Measurements from ENCODE around the gene ARHGAP15. TPM values are rescaled to one million over a fixed set of nuclear protein-coding genes. Genes with fewer than 3 reads are reported as not detected.

ARHGAP15 gene
- polyA plus RNA-seq, 3 donors, result 0.54 to 8.7 (median 5.6) TPM

GRCh38 chr2:143551971-143552650 is 422.9 kb downstream of the ARHGAP15 start:
- WGBS, 3 donors, result 79 to 87% (median 83%) methylated on average over 9 of the region's 9 CpGs
- H3K27ac ChIP-seq (ENCODE audit: low read depth, low read length), result no peak overlapping the region

DNA sequence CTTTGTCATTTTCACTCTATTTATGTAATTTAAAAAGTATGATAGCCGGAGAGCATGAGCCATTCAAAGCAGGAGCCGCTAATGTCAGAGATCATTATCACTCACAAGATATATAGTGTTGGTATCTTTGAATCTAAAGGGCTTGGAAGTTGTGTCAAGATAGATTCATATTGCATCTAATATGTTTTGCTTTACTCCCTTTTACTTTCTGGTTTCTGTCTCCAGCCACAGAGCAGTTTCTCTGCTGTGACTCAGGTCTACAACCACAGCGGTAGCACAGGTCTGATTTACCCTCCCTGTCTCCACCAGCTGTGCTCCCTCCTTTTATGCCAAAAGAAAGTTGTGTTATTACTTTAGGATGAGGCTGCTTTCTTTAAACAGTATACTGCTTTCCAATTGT is 424.0 kb downstream of the ARHGAP15 start:
- WGBS, 3 donors, result 93 to 98% (median 94%) methylated on average over 3 of the region's 3 CpGs

DNA sequence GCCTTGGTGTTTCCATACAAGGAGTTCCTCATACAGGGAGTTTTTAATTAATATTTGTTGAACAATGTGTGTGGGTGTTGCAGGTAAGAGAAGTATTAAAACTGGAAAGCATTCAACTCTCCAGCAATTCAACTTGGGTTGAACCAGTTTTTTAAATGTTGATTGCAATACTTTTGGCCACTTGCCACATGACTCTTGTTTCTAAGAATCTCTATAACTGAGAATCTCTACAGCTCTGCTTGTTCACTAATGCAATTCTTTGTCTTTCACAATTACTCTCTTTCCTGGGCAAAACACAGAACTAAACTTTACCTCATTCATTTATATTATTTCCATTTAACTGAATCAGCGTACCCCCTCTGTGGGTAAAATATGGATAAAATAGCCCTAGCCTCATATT is 429.4 kb downstream of the ARHGAP15 start:
- no peak overlapping the region for H3K27ac ChIP-seq (ENCODE audit: low read depth, low read length)
- 49 to 97% (median 54%) methylated on average over 1 of the region's 1 CpG for WGBS, 3 donors

More for the DNA sequence above, 424.0 kb downstream of the ARHGAP15 start:
- H3K27ac ChIP-seq (ENCODE audit: low read depth, low read length), result no peak overlapping the region

GRCh38 chr2:143559147-143559546 is 429.9 kb downstream of the ARHGAP15 start:
- 34 to 74% (median 52%) methylated on average over 2 of the region's 2 CpGs for WGBS, 3 donors
- no peak overlapping the region for H3K27ac ChIP-seq (ENCODE audit: low read depth, low read length)

GRCh38 chr2:143560724-143561123 is 431.5 kb downstream of the ARHGAP15 start:
- 91 to 98% (median 97%) methylated on average over 7 of the region's 7 CpGs for WGBS, 3 donors
- H3K27ac ChIP-seq (ENCODE audit: low read depth, low read length), result no peak overlapping the region

DNA sequence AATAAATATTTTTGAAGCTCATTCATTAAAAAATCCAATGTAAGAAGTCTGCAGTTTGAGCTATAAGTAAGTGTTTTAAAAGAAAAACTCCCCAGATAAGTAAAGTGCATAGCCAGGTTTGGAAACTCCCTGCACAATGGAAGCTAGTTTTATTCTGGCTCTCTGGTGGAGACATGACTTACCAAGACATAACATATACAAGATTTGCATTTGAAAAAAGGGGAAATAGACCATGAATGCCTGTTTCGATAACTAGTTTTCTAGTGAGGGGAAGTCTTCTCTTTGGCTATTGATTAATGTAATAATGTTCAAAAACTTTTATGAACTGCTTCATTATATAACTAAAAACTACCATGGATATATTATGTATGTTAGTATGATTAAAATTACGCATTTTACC is 435.2 kb downstream of the ARHGAP15 start:
- H3K27ac ChIP-seq (ENCODE audit: low read depth, low read length), result no peak overlapping the region
- 94 to 97% (median 96%) methylated on average over 2 of the region's 2 CpGs for WGBS, 3 donors

DNA sequence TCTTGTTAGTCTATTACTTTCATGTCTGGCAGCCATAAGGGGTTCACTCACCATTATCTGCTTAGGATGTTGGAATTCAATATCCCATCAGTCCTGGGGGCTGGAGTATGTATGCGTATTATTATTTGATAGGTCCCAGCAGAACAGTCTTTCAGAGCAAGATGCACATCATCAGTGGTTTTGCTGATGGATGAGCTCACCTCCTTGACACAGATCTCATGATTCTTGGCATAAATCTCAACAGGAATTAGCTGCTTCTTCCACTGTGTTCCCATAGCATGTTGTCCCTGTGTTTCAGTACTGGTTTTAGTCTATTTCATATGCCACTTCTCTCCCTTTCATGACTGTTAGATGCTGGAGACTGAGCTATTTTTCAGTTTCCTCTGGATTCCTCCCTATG is 442.5 kb downstream of the ARHGAP15 start:
- 95 to 97% (median 96%) methylated on average over 1 of the region's 1 CpG for WGBS, 3 donors

DNA sequence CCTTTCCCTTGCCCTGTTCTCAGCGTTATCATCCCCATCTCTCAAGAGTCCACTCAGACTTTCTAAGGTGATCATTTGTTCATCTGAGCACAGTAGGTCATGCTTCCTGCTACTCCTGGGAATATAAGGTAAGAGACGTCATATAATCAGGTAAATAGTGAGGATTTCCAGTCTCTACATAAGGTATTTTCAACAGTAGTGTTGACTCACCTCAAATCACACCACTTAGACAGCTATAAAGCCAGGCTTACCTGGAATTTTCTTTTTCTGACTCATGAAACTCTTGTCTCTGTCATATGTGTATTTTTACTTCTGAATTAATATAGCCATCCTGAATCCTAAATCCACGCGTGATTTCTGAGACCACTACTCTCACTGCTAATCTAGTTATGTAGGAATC is 443.2 kb downstream of the ARHGAP15 start:
- WGBS, 3 donors, result 85 to 90% (median 89%) methylated on average over 4 of the region's 4 CpGs

More for the DNA sequence above, 442.5 kb downstream of the ARHGAP15 start:
- no peak overlapping the region for H3K27ac ChIP-seq (ENCODE audit: low read depth, low read length)

GRCh38 chr2:143574069-143574468 is 444.9 kb downstream of the ARHGAP15 start:
- H3K27ac ChIP-seq (ENCODE audit: low read depth, low read length), result no peak overlapping the region
- WGBS, 3 donors, result 57 to 67% (median 62%) methylated on average over 1 of the region's 1 CpG

More for the DNA sequence above, 443.2 kb downstream of the ARHGAP15 start:
- no peak overlapping the region for H3K27ac ChIP-seq (ENCODE audit: low read depth, low read length)

DNA sequence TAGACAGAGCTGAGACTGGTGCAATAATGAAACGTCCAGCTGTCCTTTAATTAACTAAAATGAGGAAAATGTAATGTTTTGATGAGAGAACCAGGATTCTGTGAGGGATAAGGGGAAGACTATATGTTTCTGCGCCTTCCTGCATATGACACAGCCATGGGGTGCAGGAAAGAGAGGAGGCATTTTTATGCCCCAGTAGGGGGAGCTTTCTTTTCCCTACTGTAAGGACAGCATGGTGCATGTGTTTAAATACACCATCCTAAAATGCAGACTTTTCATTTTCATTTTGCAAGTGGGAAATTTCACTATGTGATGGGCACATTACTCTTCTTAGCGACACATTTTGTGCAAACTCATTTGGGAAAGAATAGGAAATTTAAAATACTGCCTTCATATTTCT is 446.1 kb downstream of the ARHGAP15 start:
- no peak overlapping the region for H3K27ac ChIP-seq (ENCODE audit: low read depth, low read length)
- 85 to 91% (median 90%) methylated on average over 3 of the region's 3 CpGs for WGBS, 3 donors

GRCh38 chr2:143577489-143577888 is 448.3 kb downstream of the ARHGAP15 start:
- WGBS, 3 donors, result 92 to 94% (median 94%) methylated on average over 2 of the region's 2 CpGs
- H3K27ac ChIP-seq (ENCODE audit: low read depth, low read length), result no peak overlapping the region

DNA sequence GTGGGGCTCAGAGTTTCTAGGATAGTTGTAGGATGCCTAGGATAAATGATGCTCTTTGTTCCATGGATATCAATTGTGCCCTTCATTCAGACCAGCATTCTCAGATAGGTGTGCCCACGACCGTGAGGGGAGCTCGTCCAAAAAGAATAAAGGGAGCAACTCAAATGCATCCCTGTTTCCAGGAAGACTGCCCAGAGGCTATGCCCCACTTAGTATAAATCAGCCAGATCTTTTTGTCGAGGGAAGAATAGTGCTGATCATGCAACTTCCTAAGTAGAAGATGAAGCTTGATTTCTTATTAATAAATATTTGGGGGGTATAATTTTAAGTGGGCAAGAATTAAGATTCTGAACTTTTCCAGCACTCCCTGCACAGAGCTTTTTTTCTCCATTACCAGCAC is 450.2 kb downstream of the ARHGAP15 start:
- H3K27ac ChIP-seq (ENCODE audit: low read depth, low read length), result no peak overlapping the region
- WGBS, 3 donors, result 83 to 87% (median 86%) methylated on average over 4 of the region's 4 CpGs

- whole genome bisulfite sequencing, 3 donors, result 62 to 85% (median 79%) methylated on average over 2 of the region's 2 CpGs
- no peak overlapping the region for H3K27ac ChIP-seq (ENCODE audit: low read depth, low read length)
These were observed 451.9 kb downstream of the ARHGAP15 start for GRCh38 chr2:143581134-143581533.

GRCh38 chr2:143582046-143582747 is 453.0 kb downstream of the ARHGAP15 start:
- no peak overlapping the region for H3K27ac ChIP-seq (ENCODE audit: low read depth, low read length)
- 65 to 72% (median 65%) methylated on average over 5 of the region's 5 CpGs for WGBS, 3 donors

DNA sequence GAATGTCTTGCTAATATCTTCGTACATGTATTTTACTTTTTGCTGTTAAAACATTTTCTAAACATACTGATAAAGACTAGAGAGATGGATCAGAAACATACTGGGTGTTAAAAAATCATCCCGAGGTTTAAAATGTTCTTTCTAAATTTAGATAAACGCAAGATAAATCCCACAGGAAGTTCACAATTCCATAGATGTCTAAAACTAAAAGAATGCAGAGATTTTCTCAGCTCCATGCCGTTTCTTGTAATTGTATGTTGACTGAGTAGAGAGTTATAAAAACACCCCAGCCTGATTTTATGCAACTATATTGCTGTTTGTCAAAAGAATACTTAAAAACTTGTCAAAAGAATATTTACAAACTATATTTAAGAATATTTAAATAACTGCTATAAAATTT is 455.7 kb downstream of the ARHGAP15 start:
- WGBS, 3 donors, result 34 to 61% (median 37%) methylated on average over 4 of the region's 4 CpGs
- H3K27ac ChIP-seq (ENCODE audit: low read depth, low read length), result no peak overlapping the region

DNA sequence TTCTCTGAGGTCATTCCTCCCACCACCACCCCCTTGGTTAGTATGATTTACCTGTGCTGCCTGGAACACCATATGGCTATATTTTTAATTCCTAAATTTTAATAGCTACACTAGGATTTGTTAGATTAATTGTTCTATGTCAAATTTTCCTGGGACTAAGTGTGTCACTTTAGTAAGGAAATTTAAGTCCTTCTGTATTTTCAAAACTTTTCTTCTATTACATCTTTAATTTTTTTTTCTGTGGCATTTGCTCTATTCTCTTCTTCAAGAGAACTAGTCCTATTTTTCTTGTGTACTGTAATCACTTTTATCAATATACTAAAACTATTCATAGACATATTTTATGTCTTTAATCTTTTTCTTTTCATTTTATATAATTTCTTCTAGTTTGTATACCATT is 456.9 kb downstream of the ARHGAP15 start:
- H3K27ac ChIP-seq (ENCODE audit: low read depth, low read length), result no peak overlapping the region

- no peak overlapping the region for H3K27ac ChIP-seq (ENCODE audit: low read depth, low read length)
These were observed 459.5 kb downstream of the ARHGAP15 start for GRCh38 chr2:143588746-143589145.

- WGBS, 3 donors, result 82 to 91% (median 88%) methylated on average over 7 of the region's 7 CpGs
- H3K27ac ChIP-seq (ENCODE audit: low read depth, low read length), result no peak overlapping the region
These were observed 464.9 kb downstream of the ARHGAP15 start for GRCh38 chr2:143594161-143594560.

- H3K27ac ChIP-seq (ENCODE audit: low read depth, low read length), result no peak overlapping the region
- 46 to 82% (median 50%) methylated on average over 2 of the region's 2 CpGs for WGBS, 3 donors
These were observed 465.5 kb downstream of the ARHGAP15 start for GRCh38 chr2:143594745-143595144.

DNA sequence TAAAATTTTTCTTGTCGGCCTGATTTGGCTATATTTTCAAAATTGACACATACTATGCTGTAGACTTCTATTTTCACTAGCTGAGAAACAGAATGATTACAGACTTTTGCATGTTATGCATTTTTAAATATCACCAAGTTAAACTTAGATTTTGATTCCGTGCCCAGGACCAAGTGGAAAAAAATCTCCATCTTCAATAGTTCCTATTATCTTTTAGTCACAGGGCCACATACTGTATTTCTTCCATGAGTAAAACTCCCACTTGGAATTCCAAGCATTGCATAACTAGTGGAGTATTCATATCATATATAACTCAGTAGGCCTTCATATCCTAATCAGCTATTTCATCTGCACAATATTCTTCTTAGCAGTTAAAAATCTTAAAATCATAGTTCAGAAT is 470.9 kb downstream of the ARHGAP15 start:
- 66 to 85% (median 70%) methylated on average over 2 of the region's 2 CpGs for WGBS, 3 donors
- H3K27ac ChIP-seq (ENCODE audit: low read depth, low read length), result no peak overlapping the region

Data from adipose tissue (tissue), 3 donors.